Upper lobe of left lung (tissue), 4 donors: ENCODE measurements around the gene METTL23.

Experiments
- POLR2A ChIP-seq, 4 donors: fragments of 450-650 bp; IDR thresholded peaks; one replicate each; pipeline ENCODE4 v1.5.1; 2016 to 2017; ENCODE audit warnings: antibody characterized with exemption in 4 of 4, mild to moderate bottlenecking in 2 of 4
- TF ChIP-seq, protein P1 (sequence below), 6 experiments: fragments of 450-650 bp in 4 of 6; fragments of 200-600 bp in 2 of 6; sonication (generic) in 2 of 6; IDR thresholded peaks; one replicate each; pipeline ENCODE4 v1.5.1; 2016 to 2019; ENCODE audit warnings: antibody characterized with exemption in 6 of 6

DNA sequence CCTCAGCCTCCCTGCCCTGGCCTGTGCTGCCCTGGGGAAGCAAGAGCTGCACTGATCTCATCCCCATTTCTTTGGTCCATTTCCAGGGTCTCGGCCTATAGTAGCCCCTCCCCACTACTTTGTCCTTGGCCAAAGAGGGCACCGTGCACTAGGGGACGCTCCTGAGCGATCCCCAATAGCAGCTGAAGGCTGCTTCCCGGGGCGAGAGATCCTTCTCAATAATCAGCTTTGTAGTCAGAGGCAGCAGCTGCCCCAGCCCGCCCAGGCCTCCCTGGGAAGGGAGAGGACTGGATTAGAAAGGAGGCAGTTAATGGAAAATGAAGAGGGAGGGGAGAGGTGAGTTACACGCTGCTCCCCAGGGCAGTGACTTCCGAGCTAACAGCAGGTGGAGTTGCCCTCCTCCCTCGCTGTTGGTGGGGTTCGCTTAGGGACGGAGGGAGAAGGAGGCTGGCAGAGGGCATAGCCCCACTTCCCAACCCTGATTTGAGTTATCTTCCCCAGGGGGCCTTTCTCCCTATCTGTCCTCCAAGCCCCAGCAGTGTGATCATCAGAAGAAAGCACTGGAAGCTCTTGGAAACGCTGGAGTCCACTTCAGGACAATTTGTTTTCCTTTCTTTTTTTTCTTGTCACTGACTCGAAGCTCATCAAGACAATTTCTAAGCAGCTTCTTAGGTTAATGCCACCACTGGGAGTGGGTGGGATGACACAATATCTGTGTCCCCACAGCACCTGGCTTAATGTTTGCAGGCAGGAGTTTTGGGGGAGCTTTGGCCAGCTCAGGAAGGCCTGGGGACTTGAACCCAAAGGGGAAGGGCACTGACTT is 18.4 kb upstream of the METTL23 start:
- TF ChIP-seq, protein P1, sequence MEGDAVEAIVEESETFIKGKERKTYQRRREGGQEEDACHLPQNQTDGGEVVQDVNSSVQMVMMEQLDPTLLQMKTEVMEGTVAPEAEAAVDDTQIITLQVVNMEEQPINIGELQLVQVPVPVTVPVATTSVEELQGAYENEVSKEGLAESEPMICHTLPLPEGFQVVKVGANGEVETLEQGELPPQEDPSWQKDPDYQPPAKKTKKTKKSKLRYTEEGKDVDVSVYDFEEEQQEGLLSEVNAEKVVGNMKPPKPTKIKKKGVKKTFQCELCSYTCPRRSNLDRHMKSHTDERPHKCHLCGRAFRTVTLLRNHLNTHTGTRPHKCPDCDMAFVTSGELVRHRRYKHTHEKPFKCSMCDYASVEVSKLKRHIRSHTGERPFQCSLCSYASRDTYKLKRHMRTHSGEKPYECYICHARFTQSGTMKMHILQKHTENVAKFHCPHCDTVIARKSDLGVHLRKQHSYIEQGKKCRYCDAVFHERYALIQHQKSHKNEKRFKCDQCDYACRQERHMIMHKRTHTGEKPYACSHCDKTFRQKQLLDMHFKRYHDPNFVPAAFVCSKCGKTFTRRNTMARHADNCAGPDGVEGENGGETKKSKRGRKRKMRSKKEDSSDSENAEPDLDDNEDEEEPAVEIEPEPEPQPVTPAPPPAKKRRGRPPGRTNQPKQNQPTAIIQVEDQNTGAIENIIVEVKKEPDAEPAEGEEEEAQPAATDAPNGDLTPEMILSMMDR (IDR thresholded peaks at IDR 0.05): no peak
- TF ChIP-seq POLR2A (IDR thresholded peaks at IDR 0.05): no peak
